GM21786 (cell line): ENCODE results near the gene NSD1.
"Not testable (repeated sequence)": the region's sequence is repeated elsewhere in the genome, so short reads cannot be mapped to it uniquely, and the experiment has no call there.

Experiments
- ATAC-seq: cut with Tn5 transposase; IDR thresholded peaks from one replicate; pipeline ENCODE4 v1.9.1; 2021; ENCODE audit not compliant: unreplicated experiment

NSD1 gene

DNA sequence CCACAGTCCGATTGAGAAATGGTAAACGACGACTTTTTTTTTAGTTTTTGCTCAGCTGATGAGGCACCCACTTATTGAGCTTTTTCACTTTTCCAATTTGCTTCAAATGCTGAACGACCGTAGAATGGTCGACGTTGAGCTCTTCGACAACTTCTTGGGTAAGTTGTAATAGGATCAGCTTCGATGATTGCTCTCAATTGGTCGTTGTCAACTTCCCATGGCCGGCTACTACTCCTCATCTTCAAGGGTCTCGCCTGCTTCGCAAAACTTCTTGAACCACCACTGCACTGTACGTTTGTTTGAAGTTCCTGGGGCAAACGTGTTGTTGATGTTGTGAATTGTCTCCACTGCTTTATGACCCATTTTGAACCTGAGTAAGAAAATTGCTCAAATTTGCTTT, 35.7 kb downstream of the NSD1 start:
- no peak for ATAC-seq

DNA sequence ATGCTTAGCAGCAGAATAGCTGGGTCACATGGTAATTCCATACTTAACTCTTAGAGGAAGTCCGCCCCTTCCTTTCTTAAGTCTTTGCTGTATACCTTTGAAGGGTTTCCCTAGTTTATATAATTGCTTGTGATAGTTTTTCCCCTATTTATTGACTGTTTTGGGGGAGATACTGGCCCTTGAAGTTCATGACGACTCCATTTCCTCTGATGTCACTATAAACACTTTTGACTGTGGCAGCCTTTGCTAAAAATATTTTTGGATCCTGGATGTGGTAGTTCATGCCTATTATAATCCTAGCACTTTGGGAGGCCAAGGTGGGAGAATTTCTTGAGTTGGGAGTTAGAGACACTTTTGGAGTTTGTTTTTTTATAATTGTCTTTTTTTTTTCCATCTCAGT, 38.4 kb downstream of the NSD1 start:
- ATAC-seq, result no peak

DNA sequence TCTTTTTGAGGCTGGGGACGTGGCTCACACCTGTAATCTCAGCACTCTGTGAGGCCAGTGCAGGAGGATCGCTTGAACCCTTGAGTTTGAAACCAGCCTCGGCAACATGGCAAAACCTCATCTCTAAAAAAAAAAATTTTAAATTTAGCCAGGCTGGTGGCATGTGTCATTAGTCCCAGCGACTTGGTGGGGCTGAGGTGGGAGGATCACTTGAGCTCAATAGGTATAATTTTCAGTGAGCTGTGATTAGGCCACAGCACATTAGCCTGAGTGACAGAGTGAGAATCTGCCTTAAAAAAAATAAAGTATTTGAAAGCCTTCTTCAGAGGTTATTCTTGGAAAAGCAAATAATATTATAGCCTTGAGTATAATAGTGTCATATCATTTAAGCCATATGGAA, 41.8 kb downstream of the NSD1 start:
- no peak for ATAC-seq

DNA sequence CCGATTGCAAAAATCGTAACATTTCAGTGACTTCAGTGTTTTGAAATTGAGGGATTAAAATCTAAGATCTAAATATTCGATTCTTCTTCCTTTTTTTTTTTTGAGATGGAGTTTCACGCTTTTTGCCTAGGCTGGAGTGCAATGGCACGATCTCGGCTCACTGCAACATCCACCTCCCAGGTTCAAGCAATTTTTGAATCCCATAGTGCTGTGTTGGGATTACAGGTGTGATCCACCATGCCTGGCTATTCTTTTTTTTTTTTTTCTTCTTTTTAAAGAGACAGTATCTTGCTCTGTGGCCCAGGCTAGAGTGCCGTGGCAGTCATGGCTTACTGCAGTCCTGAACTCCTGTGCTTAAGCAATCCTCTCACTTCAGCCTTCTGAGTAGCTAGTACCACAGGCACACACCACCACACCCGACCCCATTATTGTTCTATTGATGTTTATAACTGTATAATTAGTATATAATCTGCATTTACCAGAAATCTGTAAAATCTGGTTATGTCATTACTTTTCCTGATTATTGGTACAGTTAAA, 42.7 kb downstream of the NSD1 start:
- no peak for ATAC-seq

DNA sequence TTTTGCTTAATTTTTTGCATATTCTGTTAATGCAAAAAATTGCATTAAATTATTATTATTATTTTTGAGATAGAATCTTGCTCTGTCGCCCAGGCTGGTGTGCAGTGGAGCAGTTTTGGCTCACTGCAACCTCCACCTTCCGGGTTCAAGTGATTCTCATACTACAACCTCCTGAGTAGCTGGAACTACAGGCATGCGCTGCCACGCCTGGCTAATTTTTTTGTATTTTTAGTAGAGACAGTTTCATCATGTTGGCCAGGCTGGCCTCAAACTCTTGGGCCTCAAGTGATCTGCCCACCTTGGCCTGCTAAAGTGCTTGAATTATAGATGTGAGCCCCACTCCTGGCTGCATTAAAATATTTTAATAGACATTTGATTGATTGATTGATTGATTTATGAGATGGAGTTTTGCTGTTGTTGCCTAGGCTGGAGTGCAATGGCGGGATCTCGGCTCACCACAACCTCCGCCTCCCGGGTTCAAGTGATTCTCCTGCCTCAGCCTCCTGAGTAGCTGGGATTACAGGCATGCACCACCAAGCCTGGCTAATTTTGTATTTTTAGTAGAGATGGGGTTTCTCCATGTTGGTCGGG, 44.4 kb downstream of the NSD1 start:
- not testable (repeated sequence) for ATAC-seq

DNA sequence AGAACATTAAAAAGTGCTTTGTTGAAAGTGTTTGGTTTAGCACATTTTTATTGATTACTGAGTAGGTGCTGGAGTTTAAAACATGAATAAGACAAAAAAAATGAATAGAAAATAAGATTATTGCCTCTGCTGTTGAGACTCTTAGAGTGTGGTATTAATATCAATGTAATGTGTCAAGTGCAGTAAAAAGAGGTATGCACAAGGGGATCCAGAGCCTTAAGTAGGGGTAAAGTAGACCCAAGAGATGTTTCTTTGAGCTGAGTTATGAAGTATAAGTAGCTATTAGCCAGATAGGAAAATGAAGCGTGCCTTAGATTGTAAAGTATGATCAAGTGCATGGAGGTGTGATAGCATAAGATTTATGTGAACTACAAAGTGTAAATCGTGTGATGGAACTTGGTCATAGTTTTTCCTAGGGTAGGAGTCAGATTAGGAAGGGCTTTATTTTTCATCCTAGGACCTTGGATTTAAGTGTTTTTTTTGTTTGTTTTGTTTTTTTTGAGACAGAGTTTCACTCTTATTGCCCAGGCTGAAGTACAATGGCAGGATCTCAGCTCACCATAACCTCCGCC, 45.2 kb downstream of the NSD1 start:
- no peak for ATAC-seq

DNA sequence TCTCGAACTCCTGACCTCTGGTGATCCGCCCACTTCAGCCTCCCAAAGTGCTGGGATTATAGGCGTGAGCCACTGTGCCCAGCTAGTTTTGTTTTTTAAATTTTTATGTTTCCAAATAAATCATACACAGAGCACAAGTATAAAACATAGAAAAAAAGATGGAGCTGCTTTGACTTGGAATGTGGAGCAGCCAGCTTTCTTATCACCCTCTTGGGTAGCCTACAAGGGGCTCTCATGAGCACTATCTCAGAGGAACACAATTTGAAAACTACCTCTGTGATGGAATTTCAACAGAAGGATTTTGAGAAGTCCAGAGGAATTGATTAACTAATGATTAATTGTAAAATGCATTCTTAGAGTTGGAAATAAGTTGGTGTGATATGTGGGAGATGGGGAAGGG, 45.9 kb downstream of the NSD1 start:
- ATAC-seq, result no peak

DNA sequence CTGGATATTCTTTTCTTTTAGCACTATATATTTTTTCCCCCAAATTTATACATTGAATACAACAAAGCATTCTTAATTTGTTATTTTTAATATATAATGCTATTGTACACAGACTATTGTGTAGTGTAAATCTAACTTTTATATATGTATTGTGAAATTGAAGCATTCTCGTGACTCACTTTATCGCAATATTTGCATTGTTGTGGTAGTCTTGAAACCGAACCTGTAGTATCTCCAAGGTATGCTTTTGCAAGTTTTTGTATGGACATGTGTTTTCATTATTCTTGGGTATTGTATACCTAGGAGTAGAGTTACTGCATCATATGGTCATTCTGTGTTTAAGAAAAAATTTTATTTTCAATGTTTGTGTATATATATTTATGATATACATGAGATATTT, 49.6 kb downstream of the NSD1 start:
- no peak for ATAC-seq

DNA sequence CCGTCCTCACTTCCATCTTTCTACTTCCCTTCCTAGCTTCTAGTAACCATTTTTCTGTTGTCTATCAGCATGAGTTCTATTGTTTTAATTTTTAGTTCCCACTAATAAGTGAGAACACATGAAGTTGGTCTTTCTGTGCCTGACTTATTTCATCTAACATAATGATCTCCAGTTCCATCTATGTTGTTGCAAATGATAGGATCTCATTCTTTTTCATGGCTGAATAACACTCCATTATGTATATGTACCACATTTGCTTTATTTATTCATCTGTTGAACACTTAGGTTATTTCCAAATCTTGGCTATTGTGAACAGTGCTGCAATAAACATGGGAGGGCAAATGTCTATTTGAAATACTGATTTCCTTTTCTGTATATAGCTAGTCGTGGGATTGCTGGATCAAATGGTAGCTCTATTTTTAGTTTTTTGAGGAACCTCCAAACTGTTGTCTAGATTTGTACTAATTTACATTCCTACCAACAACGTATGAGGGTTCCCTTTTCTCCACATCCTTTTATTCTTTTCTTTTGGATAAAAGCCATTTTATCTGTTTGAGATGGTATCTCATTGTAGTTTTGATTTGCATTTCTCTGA, 50.3 kb downstream of the NSD1 start:
- no peak for ATAC-seq

DNA sequence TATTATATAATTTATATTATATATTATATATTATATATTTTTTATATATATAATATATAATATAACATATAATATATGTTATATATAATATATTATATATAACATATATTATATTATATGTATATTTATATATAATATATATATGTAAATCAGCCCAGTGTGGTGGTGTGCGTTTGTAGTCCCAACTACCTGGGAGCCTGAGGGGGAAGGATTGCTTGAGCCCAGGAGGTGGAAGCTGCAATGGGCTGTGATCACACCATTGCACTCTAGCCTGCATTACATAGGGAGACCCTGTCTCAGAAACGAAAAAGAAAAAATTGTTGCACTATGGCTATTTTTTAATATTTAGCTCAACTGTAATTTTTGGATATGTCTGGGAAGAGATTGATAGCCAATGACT, 52.4 kb downstream of the NSD1 start:
- no peak for ATAC-seq

DNA sequence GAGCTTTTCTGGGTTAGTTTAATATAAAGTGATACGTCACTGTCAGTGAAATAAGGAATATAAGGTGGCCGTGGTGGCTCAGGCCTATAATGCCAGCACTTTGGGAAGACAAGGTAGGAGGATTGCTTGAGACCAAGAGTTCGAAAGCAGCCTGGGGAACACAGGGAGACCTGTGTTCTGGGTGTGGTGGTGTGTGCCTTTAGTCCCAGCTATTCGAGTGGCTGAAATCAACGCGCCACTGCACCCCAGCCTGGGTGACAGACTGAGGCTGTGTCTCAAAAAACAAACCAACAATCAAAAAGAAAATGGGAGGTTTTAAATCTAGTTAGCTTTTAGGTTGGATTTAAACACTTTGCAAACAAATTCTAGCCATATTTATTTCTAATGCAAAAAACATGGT, 53.1 kb downstream of the NSD1 start:
- ATAC-seq, result no peak

DNA sequence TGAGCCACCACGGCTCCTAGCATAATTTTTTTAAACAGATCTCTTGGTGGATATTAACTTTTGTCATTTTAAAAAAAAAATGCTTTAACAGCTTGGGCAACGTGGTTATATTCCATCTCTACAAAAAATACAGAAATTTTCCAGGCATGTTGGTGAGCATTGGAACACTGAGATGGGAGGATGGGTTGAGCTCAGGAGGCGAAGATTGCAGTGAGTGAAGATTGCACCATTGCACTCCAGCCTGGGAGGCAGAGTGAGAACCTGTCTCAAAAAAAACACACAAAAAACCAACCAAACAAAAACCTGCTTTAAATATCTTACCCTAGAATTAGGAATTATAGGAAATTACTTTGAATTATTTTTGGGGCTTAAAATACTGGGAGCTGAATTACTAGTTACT, 55.2 kb downstream of the NSD1 start:
- no peak for ATAC-seq

DNA sequence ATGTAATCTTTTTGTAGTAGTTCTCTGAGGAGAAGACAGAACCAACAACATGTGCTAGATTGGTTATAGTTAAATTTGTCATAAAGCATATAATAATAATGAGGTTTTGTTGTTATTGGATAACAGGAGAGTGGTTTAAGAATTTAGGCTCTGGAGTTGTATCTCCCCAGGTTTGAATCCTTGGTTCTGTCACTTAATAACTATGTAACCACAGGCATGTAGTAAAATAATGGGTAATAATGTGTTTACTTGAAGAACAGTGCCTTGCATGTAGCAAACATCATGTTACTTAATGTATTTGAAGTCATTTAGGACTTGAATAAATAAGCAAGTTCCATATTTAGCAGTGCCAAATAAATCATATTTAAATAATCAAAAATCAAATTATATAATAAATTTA, 55.8 kb downstream of the NSD1 start:
- ATAC-seq, result no peak

DNA sequence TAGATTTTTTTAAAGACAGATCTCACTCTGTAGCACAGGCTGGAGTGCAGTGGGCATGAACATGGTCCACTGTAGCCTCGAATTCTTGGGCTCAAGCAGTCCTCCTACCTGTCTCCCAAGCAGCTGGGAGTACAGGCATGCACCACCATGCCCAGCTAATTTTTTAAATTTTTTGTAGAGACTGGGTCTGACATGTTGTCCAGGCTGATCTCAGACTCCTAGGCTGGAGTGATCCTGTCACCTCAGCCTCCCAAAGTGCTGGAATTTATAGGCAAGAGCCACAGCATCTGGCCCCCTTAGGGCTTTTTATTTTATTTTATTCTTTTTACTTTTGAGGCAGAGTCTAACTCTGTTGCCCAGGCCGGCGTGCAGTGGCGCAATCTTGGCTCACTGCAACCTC, 56.4 kb downstream of the NSD1 start:
- ATAC-seq, result no peak

DNA sequence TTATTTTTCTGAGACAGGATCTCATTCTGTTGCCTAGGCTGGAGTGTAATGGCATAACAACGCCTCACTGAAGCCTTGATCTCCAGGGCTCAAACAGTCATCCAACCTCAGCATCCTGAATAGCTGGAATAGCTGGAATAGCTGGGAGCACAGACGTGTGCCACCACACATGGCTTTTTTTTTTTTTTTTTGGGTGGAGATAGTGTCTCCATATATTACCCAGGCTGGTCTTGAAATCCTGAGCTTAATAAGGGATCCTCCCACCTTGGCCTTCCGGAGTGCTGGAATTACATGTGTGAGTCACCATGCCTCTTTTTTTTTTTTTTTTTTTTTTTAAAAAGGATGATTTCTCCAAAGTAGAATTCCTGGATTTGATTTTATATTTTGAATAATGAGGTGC, 60.7 kb downstream of the NSD1 start:
- ATAC-seq, result no peak

DNA sequence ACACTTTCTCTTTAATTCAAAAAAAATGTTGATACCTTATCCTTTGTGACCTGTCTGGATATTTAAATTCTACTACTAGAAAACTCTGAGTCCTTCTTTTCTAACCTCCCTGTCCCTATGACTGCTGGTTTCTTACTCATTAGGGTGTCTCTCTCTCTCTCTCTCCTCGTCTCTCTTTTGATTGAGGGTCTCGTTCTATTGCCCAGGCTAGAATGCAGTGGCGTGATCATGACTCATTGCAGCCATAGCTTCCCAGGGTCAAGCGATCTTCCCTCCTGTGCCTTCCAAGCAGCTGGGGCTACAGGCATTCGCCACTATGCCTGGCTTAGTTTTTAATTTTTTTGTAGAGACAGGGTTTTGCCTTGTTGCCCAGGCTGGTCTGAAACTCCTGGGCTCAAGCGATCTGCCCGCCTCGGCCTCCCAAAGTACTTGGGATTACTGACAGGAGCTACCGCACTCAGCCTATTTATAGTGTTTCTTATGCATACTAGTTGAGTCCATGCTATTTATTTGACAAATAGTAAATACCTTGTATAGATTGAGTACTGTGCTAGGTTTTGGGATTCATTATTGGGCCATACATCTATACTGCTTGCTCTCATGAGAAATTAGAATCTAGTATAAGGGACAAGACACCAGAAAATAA, 61.9 kb downstream of the NSD1 start:
- no peak for ATAC-seq

DNA sequence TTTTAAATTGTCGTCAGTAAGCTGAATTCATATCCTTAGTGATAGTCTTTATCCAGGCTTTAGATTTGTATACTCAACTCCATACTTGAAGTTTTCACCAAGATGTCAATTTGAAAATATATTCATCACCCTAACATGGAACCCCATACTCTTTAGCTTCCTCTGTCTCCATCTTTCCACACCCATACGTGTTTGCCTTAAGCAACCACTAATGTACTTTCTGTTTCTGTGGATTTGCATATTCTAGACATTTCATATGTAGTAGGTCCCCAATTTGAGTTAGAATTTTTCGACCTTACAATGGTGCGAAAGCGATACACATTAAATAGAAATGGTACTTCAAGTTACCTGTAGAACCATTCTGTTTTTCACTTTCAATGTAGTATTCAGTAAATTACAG, 65.2 kb downstream of the NSD1 start:
- no peak for ATAC-seq

DNA sequence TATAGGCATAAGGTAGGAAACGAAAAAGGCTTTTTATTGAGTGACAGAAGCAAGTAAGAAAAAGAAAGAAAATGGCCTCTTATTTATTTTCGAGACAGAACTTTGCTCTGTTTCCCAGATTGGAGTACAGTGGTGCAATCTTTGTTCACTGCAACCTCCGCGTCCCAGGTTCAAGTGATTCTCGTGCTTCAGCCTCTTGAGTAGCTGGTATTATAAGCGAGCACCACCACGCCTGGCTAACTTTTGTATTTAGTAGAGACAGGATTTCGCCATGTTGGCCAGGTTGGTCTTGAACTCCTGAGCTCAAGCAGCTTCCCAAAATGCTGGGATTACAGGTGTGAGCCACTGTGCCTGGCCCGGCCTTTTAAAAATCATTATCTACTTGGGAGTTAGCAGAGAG, 70.7 kb downstream of the NSD1 start:
- no peak for ATAC-seq

DNA sequence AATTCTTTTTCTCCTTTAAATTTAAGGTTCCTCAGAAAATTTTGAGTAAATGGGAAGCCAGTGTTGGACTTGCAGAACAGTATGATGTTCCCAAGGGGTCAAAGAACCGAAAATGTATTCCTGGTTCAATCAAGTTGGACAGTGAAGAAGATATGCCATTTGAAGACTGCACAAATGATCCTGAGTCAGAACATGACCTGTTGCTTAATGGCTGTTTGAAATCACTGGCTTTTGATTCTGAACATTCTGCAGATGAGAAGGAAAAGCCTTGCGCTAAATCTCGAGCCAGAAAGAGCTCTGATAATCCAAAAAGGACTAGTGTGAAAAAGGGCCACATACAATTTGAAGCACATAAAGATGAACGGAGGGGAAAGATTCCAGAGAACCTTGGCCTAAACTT, 76.0 kb downstream of the NSD1 start:
- no peak for ATAC-seq

DNA sequence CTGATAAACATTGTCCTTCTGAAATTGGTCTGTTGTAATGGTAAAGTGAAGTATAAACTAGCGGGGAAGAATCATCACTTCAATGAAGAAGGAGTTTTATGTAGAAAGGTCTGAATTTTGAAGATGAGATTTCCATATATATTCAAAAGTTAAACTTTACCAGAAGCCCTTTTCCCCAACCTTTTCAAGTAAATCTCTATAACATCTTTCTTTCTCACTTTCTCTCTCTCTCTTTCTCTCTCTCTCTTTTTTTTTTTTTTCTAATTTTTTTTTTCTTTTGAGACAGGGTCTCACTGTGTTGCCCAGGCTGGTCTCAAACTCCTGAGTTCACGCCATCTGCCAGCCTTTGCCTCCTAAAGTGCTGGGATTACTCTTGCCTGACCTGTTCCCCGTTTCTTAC, 78.7 kb downstream of the NSD1 start:
- no peak for ATAC-seq

DNA sequence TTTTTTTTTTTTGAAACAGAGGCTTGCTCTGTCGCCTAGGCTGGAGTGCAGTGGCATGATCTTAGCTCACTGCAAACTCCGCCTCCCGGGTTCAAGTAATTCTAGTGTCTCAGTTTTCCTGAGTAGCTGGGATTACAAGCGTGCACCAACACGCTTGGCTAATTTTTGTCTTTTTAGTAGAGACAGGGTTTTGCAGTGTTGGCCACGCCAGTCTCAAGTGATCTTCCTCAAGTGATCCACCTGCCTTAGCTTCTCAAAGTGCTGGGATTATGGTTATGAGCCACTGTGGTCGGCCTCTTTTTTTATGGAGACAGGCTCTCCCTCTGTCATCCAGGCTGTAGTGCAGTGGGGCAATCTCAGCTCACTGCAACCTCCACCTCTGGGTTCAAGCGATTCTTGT, 87.0 kb downstream of the NSD1 start:
- no peak for ATAC-seq

DNA sequence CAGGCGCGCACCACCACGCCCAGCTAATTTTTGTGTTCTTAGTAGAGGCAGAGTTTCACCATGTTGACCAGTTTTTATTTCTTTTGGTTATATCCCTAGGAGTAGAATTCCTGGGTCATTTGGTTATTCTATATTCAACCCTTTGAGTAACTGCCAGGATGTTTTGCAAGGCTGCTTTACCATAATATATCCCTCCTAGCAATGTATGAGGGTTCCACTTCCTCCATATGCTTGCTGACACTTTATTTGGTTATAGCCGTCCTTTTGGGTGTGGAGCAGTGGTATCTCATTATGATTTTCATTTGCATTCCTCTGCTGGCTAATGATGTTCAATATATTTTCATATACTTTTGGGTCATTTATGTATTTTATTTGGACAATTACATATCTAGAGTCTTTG, 88.7 kb downstream of the NSD1 start:
- ATAC-seq, result no peak
